Effector memory CD4-positive, alpha-beta T cell (primary cell): ENCODE measurements around the gene PITPNM1.

Source experiments
- DNase-seq, 3 donors: peaks; one replicate each; pipeline ENCODE4 v3.0.0-alpha.2; 2020
- H3K27ac ChIP-seq: 2 replicates; pipeline ENCODE4 v1.7.0; 2013; ENCODE audit warnings: mild to moderate bottlenecking, low read length, moderate library complexity; ENCODE audit not compliant: insufficient read depth, poor library complexity, severe bottlenecking
- H3K27me3 ChIP-seq: replicated peaks from 2 replicates; pipeline ENCODE4 v1.7.0; 2013; ENCODE audit warnings: mild to moderate bottlenecking, low read length; ENCODE audit not compliant: insufficient read depth, control insufficient read depth, poor library complexity, severe bottlenecking
- H3K36me3 ChIP-seq: 2 replicates; pipeline ENCODE4 v1.7.0; 2013; ENCODE audit warnings: mild to moderate bottlenecking, low read length, moderate library complexity; ENCODE audit not compliant: control insufficient read depth, insufficient read depth
- H3K4me1 ChIP-seq: 2 replicates; pipeline ENCODE4 v1.7.0; 2013; ENCODE audit warnings: low read length, mild to moderate bottlenecking; ENCODE audit not compliant: control insufficient read depth, insufficient read depth, poor library complexity, severe bottlenecking
- H3K4me3 ChIP-seq: 2 replicates; pipeline ENCODE4 v1.7.0; 2013; ENCODE audit warnings: low read length, low read depth, mild to moderate bottlenecking; ENCODE audit not compliant: insufficient read depth, poor library complexity, severe bottlenecking
- H3K9me3 ChIP-seq: 2 replicates; pipeline ENCODE4 v1.7.0; 2013; ENCODE audit warnings: mild to moderate bottlenecking, low read length, moderate library complexity; ENCODE audit not compliant: control insufficient read depth

PITPNM1 gene

DNA sequence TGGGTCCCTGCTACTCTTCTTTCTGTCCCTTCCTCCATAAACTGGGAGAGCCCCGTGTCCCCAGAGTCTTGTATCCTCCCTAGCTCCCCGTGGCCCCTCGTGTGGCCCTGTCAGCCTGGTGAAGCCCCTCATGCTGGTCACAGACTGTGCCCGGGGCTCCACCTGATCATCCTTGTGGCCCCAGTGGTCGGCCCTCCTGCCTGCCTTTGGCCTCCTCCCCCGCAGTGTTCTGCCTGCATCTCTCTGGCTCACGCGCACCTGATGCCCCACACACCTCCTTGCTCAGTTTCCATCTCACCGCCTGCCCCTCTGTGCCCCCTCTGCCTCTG is 19.3 kb upstream of the PITPNM1 start:
- DNase-seq = no peak
- Histone ChIP-seq H3K4me3 (no peak overlapping the region), H3K27ac (no peak overlapping the region), H3K4me1 (no peaks in the 10 kb centered on the region), H3K9me3 (no peaks in the 10 kb centered on the region), H3K27me3 (no peaks in the 10 kb centered on the region), H3K36me3 (no peaks in the 10 kb centered on the region)

DNA sequence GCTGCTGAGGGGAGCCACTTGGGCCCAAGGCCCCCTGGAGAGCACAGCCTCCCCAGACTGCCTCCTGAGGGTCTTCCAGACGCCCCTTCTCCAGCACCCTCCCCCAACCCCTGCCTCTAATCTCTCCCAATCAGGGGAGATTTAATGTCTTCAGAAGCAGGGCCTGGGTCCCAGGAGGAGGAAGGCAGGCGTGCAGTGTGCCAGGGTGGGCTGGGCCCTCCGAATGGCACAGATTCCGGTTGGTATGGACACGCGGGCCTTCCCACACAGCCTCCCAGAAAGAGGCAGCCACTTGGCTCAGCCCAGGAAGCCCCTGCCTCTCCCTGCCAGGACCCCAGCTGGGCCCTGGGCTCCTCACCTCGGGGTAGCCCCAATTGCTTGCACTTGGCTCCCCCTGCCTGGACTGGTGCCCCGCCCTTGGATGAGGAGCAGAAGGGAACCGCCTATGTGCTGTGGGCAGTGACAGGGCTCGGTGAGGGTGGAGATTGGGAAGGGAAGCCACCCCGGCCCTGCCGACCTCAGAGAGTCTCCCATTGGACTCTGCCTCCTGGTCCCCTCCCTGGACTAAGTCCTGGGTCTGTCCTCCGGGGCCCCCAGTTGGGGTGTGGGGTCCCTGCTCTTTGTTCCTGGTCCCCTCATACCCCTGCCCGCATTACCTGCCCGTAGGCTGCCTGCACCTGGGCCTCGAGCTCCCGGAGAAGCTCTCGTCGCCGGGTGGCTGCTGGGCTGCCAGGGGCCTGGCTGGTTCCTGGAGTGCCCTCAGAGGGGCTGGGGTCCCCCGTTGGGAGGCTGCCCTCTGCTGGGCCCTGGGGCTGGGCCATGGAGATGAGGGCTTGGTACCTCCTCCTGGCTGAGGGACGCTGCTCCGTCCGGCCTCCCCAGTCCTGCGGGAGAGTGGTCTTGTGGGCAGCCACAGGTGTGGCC is 18.7 kb upstream of the PITPNM1 start:
- no peak overlapping the region for H3K4me3 ChIP-seq
- H3K9me3 ChIP-seq = no peaks in the 10 kb centered on the region
- H3K27me3 ChIP-seq = no peaks in the 10 kb centered on the region
- no peaks in the 10 kb centered on the region for H3K36me3 ChIP-seq
- H3K27ac ChIP-seq = no peak overlapping the region
- H3K4me1 ChIP-seq = no peaks in the 10 kb centered on the region
- no peak for DNase-seq

DNA sequence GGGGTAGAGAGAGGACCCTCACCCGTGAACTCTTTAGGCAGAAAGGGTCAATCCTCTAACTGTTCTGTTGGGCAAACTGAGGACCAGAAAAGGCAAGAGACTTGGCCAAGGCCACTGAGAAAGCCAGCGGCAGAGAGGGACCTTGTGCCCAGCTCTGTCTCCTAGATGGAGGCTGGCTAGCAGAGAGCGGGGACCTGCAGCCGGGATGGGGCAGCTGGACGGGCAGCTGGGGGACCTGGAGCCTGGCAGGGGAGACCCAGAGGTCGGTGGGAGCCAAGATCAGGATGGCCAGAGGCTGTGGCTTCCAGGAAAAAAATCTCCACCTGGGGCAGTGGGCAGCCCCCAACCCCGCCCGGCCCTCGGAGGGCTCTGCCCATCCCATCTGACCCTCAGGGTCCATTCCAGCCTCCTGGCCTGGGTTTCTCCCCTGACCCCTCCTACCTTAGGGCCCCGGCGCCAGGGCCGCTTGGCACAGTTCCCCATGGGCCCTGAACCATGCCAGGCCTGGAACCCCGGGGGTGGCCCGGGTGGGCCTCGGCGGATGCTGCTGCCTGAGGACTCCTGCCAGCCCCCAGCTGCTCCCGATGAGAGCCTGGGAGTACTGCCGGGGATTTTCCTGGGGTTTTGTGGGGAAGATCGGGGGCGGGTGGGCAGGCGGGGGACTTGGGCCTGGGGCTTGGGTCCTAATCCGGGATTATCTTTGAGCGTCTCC is 17.8 kb upstream of the PITPNM1 start, which contains the start of gene CABP2:
Gene CABP2, minus strand, starts transcription at position 603 of the 712 bp plus-strand sequence. Its CDS starts 120 bp downstream, at position 483.
- Histone ChIP-seq H3K4me1 (no peaks in the 10 kb centered on the region), H3K9me3 (no peaks in the 10 kb centered on the region), H3K36me3 (no peaks in the 10 kb centered on the region), H3K27me3 (no peaks in the 10 kb centered on the region), H3K4me3 (no peak within 1 kb of the TSS), H3K27ac (no peak within 1 kb of the TSS)
- no peak for DNase-seq

DNA sequence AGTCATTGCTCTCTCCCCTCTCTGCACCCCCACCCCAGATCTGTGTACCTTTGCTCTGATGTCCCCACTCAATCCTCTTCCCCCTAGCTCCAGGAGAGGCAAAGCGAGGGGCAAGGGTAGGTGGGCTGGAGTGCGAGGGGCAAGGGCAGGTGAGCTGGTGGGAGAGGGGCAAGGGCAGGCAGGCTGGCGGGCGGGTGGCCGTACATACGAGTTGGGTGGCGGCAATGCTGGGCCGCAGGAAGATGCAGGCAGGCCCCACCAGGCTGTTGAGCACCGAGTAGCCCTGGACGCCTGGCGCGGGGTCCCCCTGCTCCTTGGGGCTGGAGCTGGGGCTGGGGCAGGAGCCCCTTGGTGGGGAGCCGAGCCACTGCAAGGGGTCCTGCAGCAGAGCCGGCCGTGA is 17.2 kb upstream of the PITPNM1 start:
- Histone ChIP-seq H3K27ac (no peak overlapping the region), H3K36me3 (no peaks in the 10 kb centered on the region), H3K27me3 (no peaks in the 10 kb centered on the region), H3K4me3 (no peak overlapping the region), H3K9me3 (no peaks in the 10 kb centered on the region), H3K4me1 (no peaks in the 10 kb centered on the region)
- DNase-seq = no peak

DNA sequence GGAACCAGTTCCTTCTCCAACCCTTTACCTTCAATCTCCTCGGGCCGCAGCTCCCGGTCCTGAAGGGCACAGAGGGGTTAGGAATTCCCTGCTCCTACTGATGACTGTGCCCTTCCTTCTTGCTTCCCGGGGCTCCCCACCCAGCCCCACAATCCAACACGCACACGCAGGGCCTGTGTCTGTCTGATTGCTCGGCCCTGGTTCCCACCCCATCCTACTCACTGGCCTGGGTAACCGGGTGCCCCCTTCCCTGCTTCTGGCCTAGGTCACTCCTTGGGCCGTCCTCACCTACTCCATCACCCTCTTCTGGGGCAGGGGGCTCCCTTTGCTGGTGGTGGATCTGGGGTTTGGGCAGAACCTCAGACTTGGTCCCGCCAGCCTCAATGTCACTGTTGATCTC is 16.8 kb upstream of the PITPNM1 start:
- Histone ChIP-seq H3K27me3 (no peaks in the 10 kb centered on the region), H3K4me3 (no peak overlapping the region), H3K4me1 (no peaks in the 10 kb centered on the region), H3K36me3 (no peaks in the 10 kb centered on the region), H3K27ac (no peak overlapping the region), H3K9me3 (no peaks in the 10 kb centered on the region)
- DNase-seq = no peak

DNA sequence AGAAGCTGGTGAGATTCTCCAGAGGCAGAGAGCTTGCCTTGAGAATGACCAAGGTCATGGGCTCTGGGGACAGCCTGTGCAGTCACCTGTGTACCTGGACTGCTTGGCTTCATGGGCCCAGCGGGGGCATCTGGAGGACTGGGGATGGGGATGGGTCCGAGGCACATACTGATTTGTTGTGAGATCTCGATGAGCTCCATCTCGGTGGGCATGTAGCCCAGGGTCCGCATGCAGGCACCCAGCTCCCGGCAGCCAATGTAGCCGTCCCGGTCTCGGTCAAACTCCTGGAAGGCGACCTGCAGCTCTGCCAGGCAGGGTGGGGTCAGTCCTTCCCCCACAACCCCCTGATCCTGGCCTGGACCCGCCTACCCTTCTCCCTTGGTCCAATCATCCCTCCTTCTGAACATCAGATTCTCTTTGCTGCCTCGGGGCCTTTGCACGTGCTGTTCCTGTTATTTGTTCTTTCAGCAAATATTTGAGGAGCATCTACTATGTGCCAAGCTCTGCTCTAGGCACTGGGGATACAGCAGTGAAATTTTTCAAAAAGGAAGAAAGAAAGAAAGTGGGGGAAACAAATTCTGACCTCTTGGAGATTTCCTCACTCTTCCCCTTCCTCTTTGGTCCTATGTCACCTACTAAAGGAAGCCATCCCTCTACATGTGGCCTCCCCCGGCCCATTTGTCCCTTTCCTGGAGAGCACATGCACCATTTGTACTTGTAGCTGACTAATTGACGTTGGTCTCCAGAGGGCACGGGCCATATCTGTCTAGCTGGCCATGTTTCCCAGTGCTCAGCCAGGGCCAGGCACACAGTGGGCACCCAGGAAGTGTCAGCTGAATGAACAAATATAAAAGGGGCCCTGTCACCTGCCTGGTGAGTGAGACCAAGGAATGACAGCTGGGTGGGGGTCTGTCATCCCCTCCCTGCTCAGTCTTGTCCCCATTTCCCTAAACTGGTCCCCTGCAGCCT is 16.0 kb upstream of the PITPNM1 start:
- Histone ChIP-seq H3K36me3 (no peaks in the 10 kb centered on the region), H3K27me3 (no peaks in the 10 kb centered on the region), H3K4me3 (no peak overlapping the region), H3K9me3 (no peaks in the 10 kb centered on the region), H3K4me1 (no peaks in the 10 kb centered on the region), H3K27ac (no peak overlapping the region)
- DNase-seq = no peak

DNA sequence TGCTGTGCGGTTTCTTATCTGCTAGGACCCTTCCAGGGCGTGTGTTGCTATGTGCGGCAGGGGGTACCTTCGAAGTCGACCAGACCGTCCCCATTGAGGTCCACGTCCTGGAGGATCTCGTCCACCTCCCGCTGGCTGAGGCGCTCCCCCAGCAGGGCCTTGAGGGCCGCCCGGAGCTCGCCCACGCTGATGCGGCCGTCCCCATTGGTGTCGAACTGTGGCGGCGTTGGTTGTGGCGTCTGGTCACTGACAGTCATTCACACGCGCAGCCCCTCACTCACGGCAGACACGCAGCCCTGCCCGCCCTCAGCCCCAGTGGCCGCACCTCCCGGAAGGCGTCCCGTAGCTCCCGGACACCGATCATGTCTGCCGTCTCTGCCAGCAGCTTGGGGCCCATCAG is 14.6 kb upstream of the PITPNM1 start:
- Histone ChIP-seq H3K4me1 (no peaks in the 10 kb centered on the region), H3K36me3 (no peaks in the 10 kb centered on the region), H3K9me3 (no peaks in the 10 kb centered on the region), H3K4me3 (no peak overlapping the region), H3K27me3 (no peaks in the 10 kb centered on the region), H3K27ac (no peak overlapping the region)
- DNase-seq = no peak

DNA sequence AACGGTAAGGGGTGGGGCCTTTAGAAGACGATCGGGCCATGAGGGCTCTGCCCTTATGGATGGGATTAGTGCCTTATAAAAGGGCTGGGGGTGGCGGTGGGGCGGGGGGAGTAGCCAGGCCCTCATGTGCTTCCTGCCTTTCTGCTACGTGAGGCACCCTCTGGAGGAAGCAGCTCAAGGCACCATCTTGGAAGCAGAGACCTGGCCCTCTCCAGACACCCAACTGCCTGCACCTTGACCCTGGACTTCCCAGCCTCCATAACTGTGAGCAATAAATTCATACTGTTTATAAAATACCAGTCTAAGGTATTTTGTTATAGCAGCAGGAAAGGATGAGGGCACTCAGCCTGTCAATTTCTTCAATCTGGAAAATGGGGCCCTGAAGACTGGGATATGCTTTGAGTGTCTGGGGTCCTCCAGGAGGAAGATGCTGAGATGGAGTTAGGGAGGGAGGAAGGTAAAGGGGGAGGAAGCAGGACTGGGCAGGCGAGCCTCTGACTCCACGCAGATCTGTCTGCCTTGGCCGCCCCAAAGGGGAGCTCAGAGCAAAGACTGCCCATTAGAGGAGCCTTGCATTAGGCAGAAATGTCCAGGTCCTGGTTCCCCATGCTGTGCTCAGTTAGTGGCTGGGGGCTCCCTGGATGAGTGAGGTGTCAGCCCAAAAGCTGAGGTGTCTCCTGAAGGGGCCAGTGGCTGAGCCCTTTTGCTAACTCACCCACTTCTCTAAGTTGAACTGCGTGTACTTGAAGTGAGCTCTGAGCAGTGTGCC is 12.8 kb upstream of the PITPNM1 start:
- no peaks in the 10 kb centered on the region for H3K36me3 ChIP-seq
- H3K27me3 ChIP-seq = no peaks in the 10 kb centered on the region
- DNase-seq = no peak
- H3K27ac ChIP-seq = no peak overlapping the region
- H3K9me3 ChIP-seq = no peaks in the 10 kb centered on the region
- H3K4me1 ChIP-seq = no peaks in the 10 kb centered on the region
- H3K4me3 ChIP-seq = no peak overlapping the region

DNA sequence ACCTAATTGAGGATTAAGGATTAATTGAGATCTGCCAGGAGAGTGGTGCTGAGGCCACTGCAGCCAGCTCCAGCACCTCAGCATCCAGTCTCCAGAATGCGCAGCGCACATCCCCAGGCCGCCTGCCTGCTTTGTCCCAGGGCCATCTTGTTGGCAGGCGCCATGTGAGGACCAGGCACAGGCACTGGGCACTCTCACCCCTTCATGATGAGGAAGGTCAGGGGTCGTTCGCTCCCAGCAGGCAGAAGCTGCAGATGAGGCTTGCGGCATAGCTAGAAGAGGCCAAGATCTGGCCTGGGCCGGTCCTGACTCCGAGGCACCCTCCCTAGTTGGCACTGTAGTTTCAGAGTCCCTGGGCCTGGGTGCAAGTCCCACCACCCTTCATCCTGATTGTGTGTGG is 11.6 kb upstream of the PITPNM1 start:
- Histone ChIP-seq H3K4me3 (no peak overlapping the region), H3K9me3 (no peaks in the 10 kb centered on the region), H3K27me3 (no peaks in the 10 kb centered on the region), H3K36me3 (no peaks in the 10 kb centered on the region), H3K4me1 (no peaks in the 10 kb centered on the region), H3K27ac (no peak overlapping the region)
- DNase-seq = no peak
